ENCODE measurements around the gene ZSWIM1. TPM values are rescaled to one million over a fixed set of nuclear protein-coding genes. Genes with fewer than 3 reads are reported as not detected.
A peak's percentile ranks its signal among the peaks of the same experiment; 100 is the strongest.

ZSWIM1 gene
- total and polyA plus RNA-seq, 2 of the 13 experiments (the other 11 are each of a cell fraction or from before 2014, with no cell fraction given) = 9.5 to 11.7 TPM

- H3K4me3 ChIP-seq (replicated peaks in 1 of 3; ENCODE audit: insufficient read depth in 1 of 3, low read depth in 2 of 3, low read length in 3 of 3) = no peak overlapping the region
- H3K27me3 ChIP-seq (ENCODE audit: control insufficient read depth in 1 of 2, insufficient read depth in 2 of 2, low read length in 2 of 2) = no peaks in the 10 kb centered on the region
- no peaks in the 10 kb centered on the region for H4K20me1 ChIP-seq (ENCODE audit: insufficient read depth, low read length)
- ChIA-PET POLR2A (interaction anchor here (1.9 to 4.4 kb wide), 2 partner anchors 14 to 23 kb away, joined by 5 to 24 read pairs; partner anchors contain the start of genes CTSA, NEURL2 and ZSWIM1), CTCF (ENCODE audit: low intra/inter-chr PET ratio, low total read pairs) (no interaction called here)
- DNase-seq (ENCODE audit: low spot score) = no peak
- intact Hi-C loops (cut with micrococcal nuclease; ENCODE audit: unreplicated experiment) = no loop called here
- BruUV-seq (replicated peaks) = no TSS peak
- peaks cover 67% of the 10 kb centered on the region for H3K4me1 ChIP-seq (ENCODE audit: insufficient read depth, low read length)
- no peak for ATAC-seq
- H3K4me2 ChIP-seq (ENCODE audit: low read depth, low read length) = no peak overlapping the region
- no peak overlapping the region for H3K9ac ChIP-seq (ENCODE audit: insufficient read depth, low read depth, low read length)
- no peaks in the 10 kb centered on the region for H3K9me3 ChIP-seq (ENCODE audit: low read length)
- in situ Hi-C loops (cut with HindIII; ENCODE audit: extremely low pct_ligation_motif_present, low pct_unique_long_range_greater_than_20kb) = no loop called here
- H3K36me3 ChIP-seq (replicated peaks in 1 of 2; ENCODE audit: control insufficient read depth in 1 of 2, insufficient read depth in 2 of 2, low read length in 2 of 2) = no peaks in the 10 kb centered on the region
- no peak for FAIRE-seq
- no peaks in the 10 kb centered on the region for H3K79me2 ChIP-seq (ENCODE audit: insufficient read depth, low read length)
- H2AFZ ChIP-seq (ENCODE audit: low read length) = no peak overlapping the region
- H3K27ac ChIP-seq (ENCODE audit: extremely low read length, insufficient read depth, low read length) = peak overlapping the region; percentile 24
- no peak for TF ChIP-seq CREB1 (IDR thresholded peaks at IDR 0.05)
- TF ChIP-seq CREB1 (CRISPR knock-in tag; IDR thresholded peaks at IDR 0.05) = 0 out of 2 replicates have a peak, but pooled peaks have one; percentile 13
- no peak for TF ChIP-seq ZBTB26 (CRISPR knock-in tag; IDR thresholded peaks at IDR 0.05; ENCODE audit: borderline replicate concordance)
- no peak for TF ChIP-seq CHD4 (IDR thresholded peaks at IDR 0.05; ENCODE audit: borderline replicate concordance, low read length)
- peak; percentile 7; the same call in 1 of the 2 replicates for TF ChIP-seq THAP11 (CRISPR knock-in tag; IDR thresholded peaks at IDR 0.05)
- TF ChIP-seq MXD3 (CRISPR knock-in tag; IDR thresholded peaks at IDR 0.05) = no peak
- TF ChIP-seq KAT7 (CRISPR knock-in tag; IDR thresholded peaks at IDR 0.05; ENCODE audit: borderline replicate concordance) = 0 out of 2 replicates have a peak, but pooled peaks have one; percentile 5
- TF ChIP-seq ZNF530 (CRISPR knock-in tag; IDR thresholded peaks at IDR 0.05; ENCODE audit: low read depth) = no peak
These were observed 13.2 kb upstream of the ZSWIM1 start for GRCh38 chr20:45867819-45868176.
